GM23248 (cell line): ENCODE data around the gene UROC1.

Source experiments
- EZH2 ChIP-seq: fragments of 200-600 bp; sonication (generic); IDR thresholded peaks from 2 replicates; pipeline ENCODE4 v1.6.1; 2018; ENCODE audit warnings: antibody characterized with exemption, mild to moderate bottlenecking; ENCODE audit not compliant: insufficient read depth, poor library complexity, severe bottlenecking
- EZH2phosphoT487 ChIP-seq: fragments of 200-600 bp; sonication (generic); IDR thresholded peaks from 2 replicates; pipeline ENCODE4 v1.6.1; 2018; ENCODE audit warnings: antibody characterized with exemption, moderate library complexity, mild to moderate bottlenecking, low read depth; ENCODE audit not compliant: insufficient read depth

DNA sequence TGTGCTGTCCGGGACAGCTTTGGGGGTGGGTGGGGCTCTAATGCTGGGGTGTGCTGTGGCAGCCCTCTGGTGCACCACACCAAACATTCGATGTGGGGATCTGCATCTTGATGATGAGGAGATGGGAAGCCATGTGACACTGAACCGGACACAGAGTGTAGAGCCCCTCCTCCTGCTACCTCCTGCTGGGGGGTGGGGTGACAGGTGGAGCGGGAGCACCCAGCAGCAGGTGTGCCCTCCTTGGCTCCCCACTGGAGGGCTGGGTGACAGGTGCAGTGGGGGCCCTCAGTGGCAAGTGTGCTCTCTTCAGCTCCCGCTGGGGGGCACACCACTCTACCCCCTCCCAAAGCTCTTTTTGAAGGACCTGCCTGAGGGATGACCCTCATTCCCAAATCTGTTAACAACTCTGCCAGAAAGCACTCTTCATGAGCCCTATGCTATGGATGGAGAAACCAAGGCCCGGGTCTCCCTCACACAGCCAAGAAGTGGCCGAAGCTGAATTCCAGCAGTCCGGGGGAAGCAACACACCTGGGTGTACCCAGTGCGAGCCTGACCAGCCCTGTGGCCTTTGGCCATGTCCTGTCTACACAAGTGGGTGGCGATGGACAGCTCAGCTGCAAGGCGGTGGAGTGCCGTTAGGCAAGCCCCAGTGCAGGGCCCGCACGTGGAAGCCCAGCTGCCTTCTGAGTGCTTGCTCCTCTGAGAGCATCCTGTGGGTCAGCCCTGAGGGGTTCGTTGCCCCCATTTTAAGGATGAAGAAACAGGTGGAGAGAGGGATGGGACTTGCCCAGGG, 609 bp upstream of the UROC1 start:
- TF ChIP-seq EZH2, result no peak
- TF ChIP-seq EZH2phosphoT487, result no peak
